Smooth muscle cell (in vitro differentiated cells): ENCODE measurements around the gene RASSF4. TPM values are rescaled to one million over a fixed set of nuclear protein-coding genes. Genes with fewer than 3 reads are reported as not detected.
A peak's percentile ranks its signal among the peaks of the same experiment; 100 is the strongest.

ENCODE experiments used
- DNase-seq: peaks from one replicate; lab custom pipeline; 2025; ENCODE audit not compliant: unreplicated experiment; lab: John Stamatoyannopoulos, UW
- H2AFZ ChIP-seq: fragments of 200-600 bp; sonication (generic); 2 replicates; pipeline ENCODE4 v1.6.0; 2016; ENCODE audit warnings: antibody characterized with exemption, low read depth, mild to moderate bottlenecking
- H3F3A ChIP-seq: fragments of 200-600 bp; sonication (generic); 2 replicates; pipeline ENCODE4 v1.6.0; 2017; ENCODE audit warnings: antibody characterized with exemption, low read depth
- H3K27ac ChIP-seq: fragments of 200-600 bp; sonication (generic); 2 replicates; pipeline ENCODE4 v1.5.1; 2016; ENCODE audit warnings: low read depth, mild to moderate bottlenecking
- H3K27me3 ChIP-seq: fragments of 200-600 bp; sonication (generic); 2 replicates; pipeline ENCODE4 v1.6.1; 2016; ENCODE audit warnings: low read depth, mild to moderate bottlenecking
- H3K36me3 ChIP-seq: fragments of 200-600 bp; sonication (generic); 2 replicates; pipeline ENCODE4 v1.5.1; 2016; ENCODE audit warnings: low read depth
- H3K4me1 ChIP-seq: fragments of 200-600 bp; sonication (generic); 2 replicates; pipeline ENCODE4 v1.5.1; 2016; ENCODE audit warnings: low read depth
- H3K4me2 ChIP-seq: fragments of 200-600 bp; sonication (generic); 2 replicates; pipeline ENCODE4 v1.6.0; 2016; ENCODE audit warnings: mild to moderate bottlenecking
- H3K4me3 ChIP-seq: fragments of 200-600 bp; sonication (generic); 2 replicates; pipeline ENCODE4 v1.5.1; 2016; ENCODE audit warnings: mild to moderate bottlenecking
- H3K79me2 ChIP-seq: fragments of 200-600 bp; sonication (generic); 2 replicates; pipeline ENCODE4 v1.6.0; 2016; ENCODE audit warnings: low read depth, mild to moderate bottlenecking
- H3K9ac ChIP-seq: fragments of 200-600 bp; sonication (generic); 2 replicates; pipeline ENCODE4 v1.6.0; 2016; ENCODE audit warnings: low read depth
- H3K9me3 ChIP-seq: fragments of 200-600 bp; sonication (generic); replicated peaks from 2 replicates; pipeline ENCODE4 v1.5.1; 2016; ENCODE audit warnings: low read depth
- H4K20me1 ChIP-seq: fragments of 200-600 bp; sonication (generic); 2 replicates; pipeline ENCODE4 v1.6.0; 2016; ENCODE audit warnings: low read depth
- WGBS: methylation state at CpG from one replicate; pipeline ENCODE4 v1.1.7; 2016; ENCODE audit warnings: low lambda C conversion rate; 5-methylcytosine and 5-hydroxymethylcytosine counted together
- polyA plus RNA-seq: library from polyadenylated mRNA; unstranded; fragments of >200 nt; fragmentation: Nextera tagmentation; extraction: Ambion mirVana; gene quantifications from 2 replicates; pipeline ENCODE4 v1.2.1, GENCODE V29; 2016
- total RNA-seq: library from RNA; depleted of rRNA; stranded (reverse); fragments of >200 nt; gene quantifications from 2 replicates; pipeline ENCODE4 v1.2.3, GENCODE V29; 2014
- TF ChIP-seq, protein P1 (sequence below): fragments of 200-600 bp; sonication (generic); IDR thresholded peaks from 2 replicates; pipeline ENCODE4 v1.5.1; 2017; ENCODE audit warnings: borderline replicate concordance, mild to moderate bottlenecking, antibody characterized with exemption; ENCODE audit not compliant: insufficient read depth, poor library complexity, severe bottlenecking

Gene RASSF4
- total and polyA plus RNA-seq, 2 experiments from 2014 or later = 8.3 to 14.8 TPM

DNA sequence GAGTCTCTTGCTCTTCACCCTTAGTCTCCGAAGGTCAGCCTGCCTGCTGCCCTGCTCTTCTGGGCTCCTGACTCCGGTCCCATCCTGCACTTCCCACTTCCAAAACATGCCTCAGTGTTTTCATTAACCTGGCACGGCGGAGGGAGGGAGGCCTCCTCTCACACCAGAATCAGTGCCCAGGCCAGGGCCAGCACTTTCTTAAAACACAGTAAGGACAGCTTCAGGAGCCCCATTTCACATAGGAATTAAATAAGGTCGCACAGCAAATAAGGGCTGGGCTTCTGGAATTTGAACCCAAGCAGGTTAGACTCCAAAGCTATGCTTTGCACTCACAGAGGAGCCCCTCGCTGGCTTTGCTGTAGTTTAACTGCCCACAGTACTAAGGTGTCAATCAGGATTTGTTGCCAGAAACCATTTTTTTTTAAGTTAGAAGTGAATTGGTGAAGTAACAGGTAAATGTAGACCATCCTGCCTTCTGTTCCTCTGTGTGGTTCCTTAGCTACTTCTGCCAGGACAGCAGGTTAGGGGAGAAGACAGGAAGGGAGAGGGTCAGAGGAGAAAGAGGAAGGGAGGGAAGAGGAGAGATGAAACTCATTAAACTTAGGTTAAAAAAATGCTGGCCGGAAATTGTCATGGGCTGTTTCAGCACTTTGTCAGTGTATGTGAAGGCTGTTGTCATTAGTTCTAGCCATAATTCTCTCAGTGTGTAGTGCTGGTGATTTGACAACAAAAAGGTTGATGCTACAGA lies 1.1 kb downstream of the RASSF4 start:
- TF ChIP-seq, protein P1, sequence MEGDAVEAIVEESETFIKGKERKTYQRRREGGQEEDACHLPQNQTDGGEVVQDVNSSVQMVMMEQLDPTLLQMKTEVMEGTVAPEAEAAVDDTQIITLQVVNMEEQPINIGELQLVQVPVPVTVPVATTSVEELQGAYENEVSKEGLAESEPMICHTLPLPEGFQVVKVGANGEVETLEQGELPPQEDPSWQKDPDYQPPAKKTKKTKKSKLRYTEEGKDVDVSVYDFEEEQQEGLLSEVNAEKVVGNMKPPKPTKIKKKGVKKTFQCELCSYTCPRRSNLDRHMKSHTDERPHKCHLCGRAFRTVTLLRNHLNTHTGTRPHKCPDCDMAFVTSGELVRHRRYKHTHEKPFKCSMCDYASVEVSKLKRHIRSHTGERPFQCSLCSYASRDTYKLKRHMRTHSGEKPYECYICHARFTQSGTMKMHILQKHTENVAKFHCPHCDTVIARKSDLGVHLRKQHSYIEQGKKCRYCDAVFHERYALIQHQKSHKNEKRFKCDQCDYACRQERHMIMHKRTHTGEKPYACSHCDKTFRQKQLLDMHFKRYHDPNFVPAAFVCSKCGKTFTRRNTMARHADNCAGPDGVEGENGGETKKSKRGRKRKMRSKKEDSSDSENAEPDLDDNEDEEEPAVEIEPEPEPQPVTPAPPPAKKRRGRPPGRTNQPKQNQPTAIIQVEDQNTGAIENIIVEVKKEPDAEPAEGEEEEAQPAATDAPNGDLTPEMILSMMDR = no peak
- no peak overlapping the region for H3K27ac ChIP-seq
- H3F3A ChIP-seq = no peaks in the 10 kb centered on the region
- no peaks in the 10 kb centered on the region for H3K36me3 ChIP-seq
- no peak overlapping the region for H3K9ac ChIP-seq
- H2AFZ ChIP-seq = no peak overlapping the region
- H4K20me1 ChIP-seq = no peaks in the 10 kb centered on the region
- peaks cover 32% of the 10 kb centered on the region for H3K4me1 ChIP-seq
- no peak overlapping the region for H3K4me3 ChIP-seq
- DNase-seq = no peak
- H3K4me2 ChIP-seq = peak overlapping the region; percentile 91
- WGBS = 86% methylated on average over 7 of the region's 7 CpGs
- H3K79me2 ChIP-seq = no peaks in the 10 kb centered on the region
- H3K27me3 ChIP-seq = no peaks in the 10 kb centered on the region
- H3K9me3 ChIP-seq = no peaks in the 10 kb centered on the region

DNA sequence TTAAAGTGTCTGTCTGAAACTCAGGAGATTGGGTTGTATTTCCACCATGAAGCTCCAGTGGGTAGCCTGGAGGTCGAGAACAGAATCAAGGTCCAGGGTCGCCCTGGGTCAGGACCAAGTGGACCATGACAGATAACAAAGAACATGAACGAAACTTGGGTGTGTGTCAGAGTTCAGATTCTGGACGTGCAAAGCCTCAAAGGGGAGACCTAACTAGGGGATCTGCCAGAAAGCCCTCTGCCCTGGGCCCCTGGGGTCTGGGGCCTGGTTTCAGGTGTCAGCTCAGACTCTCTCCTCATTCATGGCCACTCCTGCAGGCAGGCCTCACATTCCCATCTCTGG lies 1.6 kb downstream of the RASSF4 start:
- no peak overlapping the region for H3K4me3 ChIP-seq
- no peaks in the 10 kb centered on the region for H3K27me3 ChIP-seq
- no peaks in the 10 kb centered on the region for H4K20me1 ChIP-seq
- DNase-seq = no peak
- peaks cover 32% of the 10 kb centered on the region for H3K4me1 ChIP-seq
- H3K27ac ChIP-seq = no peak overlapping the region
- H3K4me2 ChIP-seq = no peak overlapping the region
- H3K9me3 ChIP-seq = no peaks in the 10 kb centered on the region
- H3K79me2 ChIP-seq = no peaks in the 10 kb centered on the region
- H3F3A ChIP-seq = no peaks in the 10 kb centered on the region
- 80% methylated on average over 4 of the region's 4 CpGs for WGBS
- TF ChIP-seq, protein P1 = no peak
- no peak overlapping the region for H2AFZ ChIP-seq
- H3K9ac ChIP-seq = no peak overlapping the region
- H3K36me3 ChIP-seq = no peaks in the 10 kb centered on the region

DNA sequence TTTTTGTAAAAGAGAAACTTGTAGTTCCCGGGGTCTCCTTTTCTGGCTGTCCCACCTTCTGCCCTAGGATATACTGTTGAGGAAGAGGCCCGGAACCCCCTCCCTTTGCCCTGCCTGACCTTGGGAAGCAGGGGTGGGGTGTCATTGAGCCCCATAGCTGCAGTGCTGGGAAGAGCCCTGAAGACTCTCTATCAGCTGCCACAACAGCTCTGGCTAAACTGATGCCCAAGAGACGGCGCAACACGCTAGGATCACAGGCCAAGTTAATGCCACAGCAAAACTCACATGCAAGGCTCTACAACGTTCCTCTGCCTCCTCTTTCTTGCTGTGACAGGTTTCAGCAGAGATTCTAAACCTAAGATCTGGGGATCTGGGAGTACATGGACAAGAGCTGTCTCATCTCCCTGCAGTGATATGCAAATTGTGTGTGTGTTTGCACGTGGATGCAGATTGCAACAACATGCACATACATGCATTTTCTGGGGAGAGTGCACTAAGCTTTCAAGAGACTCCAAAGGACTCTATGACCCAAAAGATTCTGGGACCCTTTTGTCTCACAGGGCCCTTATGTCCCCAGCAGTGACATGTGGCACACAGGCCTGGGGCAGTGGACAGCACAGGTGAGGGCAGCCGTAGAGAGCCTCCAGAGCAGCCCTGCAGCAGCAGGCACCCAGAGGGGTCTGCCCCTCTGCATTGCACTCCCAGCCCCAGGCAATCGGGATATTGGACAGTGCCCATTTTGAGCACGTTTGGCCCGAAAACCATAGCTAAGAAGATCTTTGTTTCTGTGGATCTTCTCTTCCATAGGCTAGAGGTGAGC lies 2.5 kb downstream of the RASSF4 start:
- Histone ChIP-seq H3K27me3 (no peaks in the 10 kb centered on the region), H3K4me1 (peaks cover 32% of the 10 kb centered on the region), H3K27ac (no peak overlapping the region), H3K9ac (no peak overlapping the region), H4K20me1 (no peaks in the 10 kb centered on the region), H3K9me3 (no peaks in the 10 kb centered on the region), H3K4me3 (no peak overlapping the region), H2AFZ (no peak overlapping the region), H3F3A (no peaks in the 10 kb centered on the region), H3K36me3 (no peaks in the 10 kb centered on the region), H3K79me2 (no peaks in the 10 kb centered on the region), H3K4me2 (no peak overlapping the region)
- TF ChIP-seq, protein P1 = no peak
- WGBS = 94% methylated on average over 11 of the region's 11 CpGs
- DNase-seq = no peak
